T47D (cell line): ENCODE results near the gene CACNG7.

ENCODE experiments used
- DNase-seq, 2 experiments: peaks; one replicate each; pipeline versions ENCODE4 v3.0.0 to v3.0.0-alpha.2; 2011 to 2012; ENCODE audit warnings: low read depth in 1 of 2, low spot score in 1 of 2
- JUND ChIP-seq: IDR thresholded peaks from 2 replicates; pipeline ENCODE4 v1.6.1; 2012; ENCODE audit warnings: low read depth
- in situ Hi-C: cut with HindIII; loops from 2 replicates; pipeline ENCODE4 v1.10.0; 2016; ENCODE audit warnings: low sequenced_read_pairs, low pct_unique_long_range_greater_than_20kb

Gene CACNG7

DNA sequence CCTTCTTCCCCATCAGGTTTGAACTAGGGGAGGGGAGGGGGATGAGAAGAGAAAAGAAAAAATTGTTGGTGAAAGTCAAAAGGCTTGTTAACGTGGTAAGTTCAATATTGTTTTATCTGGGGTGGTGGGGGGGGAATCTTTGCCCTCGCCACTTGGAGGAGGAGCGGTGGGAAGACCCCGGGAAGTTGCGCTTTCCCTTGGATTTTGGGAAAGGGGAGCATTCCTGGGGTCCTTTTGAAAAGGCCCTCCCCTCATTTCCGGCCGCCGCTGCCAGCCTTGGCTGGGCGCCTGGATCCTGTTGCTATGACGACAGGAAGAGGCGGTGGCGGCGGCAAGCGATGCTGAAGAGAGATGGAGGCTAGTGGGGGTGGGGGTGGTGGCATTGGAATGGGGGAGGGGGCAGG lies 49.1 kb downstream of the CACNG7 start:
- no peak for DNase-seq
- in situ Hi-C loops: no loop called here
- TF ChIP-seq JUND: no peak

GRCh38 chr19:53958823-53959757 lies 50.0 kb downstream of the CACNG7 start:
- no peak for TF ChIP-seq JUND
- in situ Hi-C loops: no loop called here
- no peak for DNase-seq

DNA sequence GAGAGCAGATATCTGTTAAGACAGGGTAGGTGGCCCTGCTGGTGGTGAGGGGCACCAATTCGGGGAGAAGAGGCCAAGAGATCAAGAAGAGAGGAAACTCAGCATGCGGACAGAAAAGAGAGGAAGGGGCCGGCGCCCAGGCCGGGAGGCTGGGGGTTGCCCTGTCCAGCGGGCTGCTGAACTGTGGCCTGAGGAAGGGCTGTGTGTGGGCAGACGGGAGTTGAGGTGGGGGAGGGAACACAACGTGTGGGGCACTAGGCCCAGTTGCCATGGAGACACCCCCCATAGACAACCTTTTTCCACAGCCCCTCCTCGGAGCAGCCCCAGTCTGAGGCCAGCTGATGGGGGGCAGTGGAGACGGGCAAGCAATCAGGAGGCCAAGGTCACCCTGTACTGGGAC lies 51.1 kb downstream of the CACNG7 start:
- DNase-seq: no peak
- in situ Hi-C loops: no loop called here
- no peak for TF ChIP-seq JUND

- TF ChIP-seq JUND: no peak
- in situ Hi-C loops: no loop called here
- DNase-seq: no peak
These were observed 51.8 kb downstream of the CACNG7 start for GRCh38 chr19:53960886-53961285.

DNA sequence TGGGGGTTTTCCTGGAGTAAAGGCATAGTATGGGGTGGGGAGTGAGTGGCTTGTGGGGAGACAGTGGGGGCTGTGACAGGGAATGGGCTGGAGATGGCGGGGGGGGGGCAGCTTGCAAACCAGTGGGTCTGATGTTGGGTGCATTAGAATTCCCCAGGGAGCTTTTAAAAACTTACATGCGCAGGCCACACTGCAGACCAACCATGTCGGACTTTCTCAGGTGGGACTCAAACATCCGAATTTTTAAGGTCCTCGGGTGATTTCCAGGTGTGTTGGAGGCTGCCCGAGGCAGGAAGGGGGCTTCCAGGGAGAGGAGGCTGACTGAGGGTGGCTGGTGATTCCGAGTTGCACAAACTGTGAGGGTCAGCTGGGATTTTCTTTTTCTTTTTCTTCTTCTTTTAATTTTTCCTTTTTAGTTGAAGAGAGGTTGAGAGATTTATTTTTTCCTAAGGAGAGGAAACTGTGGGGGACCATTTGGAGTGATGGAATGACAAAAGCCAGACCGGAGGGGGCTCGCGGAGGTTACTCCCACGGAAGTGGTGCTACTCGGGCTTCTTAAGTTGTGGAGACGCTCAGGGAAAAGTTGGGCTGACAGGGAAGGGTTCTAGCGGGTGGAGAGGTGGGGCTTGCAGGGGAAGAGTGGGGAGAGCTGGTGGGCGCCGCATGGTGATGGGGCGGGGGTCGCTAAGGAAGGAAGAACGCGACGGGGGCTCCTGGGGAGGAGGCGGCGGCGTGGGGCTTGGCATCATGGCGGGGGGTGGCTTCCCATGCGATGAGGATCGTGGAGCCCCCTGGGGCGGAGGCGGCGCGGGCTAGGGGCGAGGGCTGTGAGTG lies 52.7 kb downstream of the CACNG7 start:
- no peak for DNase-seq
- TF ChIP-seq JUND: no peak

GRCh38 chr19:53962887-53963431 lies 53.9 kb downstream of the CACNG7 start, which contains the start of gene CACNG8:
Gene CACNG8 (plus strand): TSS chr19:53962937.
- no peak for TF ChIP-seq JUND
- in situ Hi-C loops: no loop called here
- no peak for DNase-seq

More for the DNA sequence above, 52.7 kb downstream of the CACNG7 start:
- in situ Hi-C loops: no loop called here

DNA sequence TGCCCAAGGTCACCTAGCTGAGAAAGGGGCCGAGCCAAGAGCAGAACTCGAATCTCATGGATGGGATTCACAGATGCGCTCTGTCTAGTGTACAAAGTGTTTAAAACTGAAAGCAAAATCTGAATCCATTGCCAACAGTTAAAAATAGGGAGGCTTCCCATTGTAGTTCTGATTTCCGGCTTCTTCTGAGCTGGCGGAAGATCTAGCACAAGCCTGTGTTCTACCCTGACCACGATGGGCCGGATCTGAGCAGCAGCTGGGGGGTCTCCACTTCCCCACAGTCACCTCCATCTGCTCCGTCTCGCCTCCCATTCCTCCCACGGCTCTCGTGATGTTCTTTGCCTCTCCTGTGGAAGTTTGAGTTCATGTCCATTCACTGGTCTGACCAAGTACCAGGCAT lies 56.0 kb downstream of the CACNG7 start:
- in situ Hi-C loops: no loop called here
- no peak for TF ChIP-seq JUND
- DNase-seq: no peak

DNA sequence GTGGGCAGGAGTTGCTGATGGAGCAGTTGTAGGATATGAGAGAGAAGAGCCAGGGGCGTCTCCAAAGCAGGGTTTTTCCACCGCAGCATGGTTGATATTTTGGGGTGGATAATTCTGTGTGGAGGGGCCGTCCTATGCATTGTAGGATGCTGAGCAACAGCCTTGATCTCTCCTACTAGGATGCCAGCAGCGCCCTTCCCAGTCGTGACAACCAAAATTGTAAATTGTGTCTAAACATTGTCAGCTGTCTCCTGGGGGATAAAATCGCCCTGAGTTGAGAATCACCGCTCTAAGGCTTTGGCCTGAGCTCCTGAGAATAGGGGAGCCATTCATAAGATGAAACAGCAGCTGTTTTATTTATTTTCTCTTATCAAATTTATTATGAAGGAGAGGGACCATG lies 57.9 kb downstream of the CACNG7 start:
- in situ Hi-C loops: no loop called here
- TF ChIP-seq JUND: no peak
- DNase-seq: no peak

DNA sequence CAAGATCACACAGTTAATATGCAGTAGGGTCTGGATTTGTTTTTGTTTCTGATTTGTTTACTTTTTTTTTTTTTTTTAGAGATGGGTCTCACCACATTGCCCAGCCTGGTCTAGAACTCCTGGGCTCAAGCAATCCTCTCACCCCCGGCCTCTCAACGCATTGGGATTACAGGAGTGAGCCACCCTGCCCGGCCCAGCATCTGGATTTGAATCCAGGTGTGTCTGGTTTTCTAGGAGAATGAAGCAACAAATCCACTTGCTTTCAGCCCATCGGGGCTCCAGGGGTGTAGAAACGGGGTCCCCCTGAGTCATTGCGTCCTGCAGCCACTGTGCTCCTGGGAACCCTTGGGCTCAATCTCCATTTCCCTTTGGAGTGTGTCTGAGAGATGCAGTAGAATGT lies 60.3 kb downstream of the CACNG7 start:
- in situ Hi-C loops: no loop called here
- no peak for TF ChIP-seq JUND
- no peak for DNase-seq

- no peak for DNase-seq
- in situ Hi-C loops: no loop called here
- no peak for TF ChIP-seq JUND
These were observed 62.6 kb downstream of the CACNG7 start for GRCh38 chr19:53971673-53972072.

DNA sequence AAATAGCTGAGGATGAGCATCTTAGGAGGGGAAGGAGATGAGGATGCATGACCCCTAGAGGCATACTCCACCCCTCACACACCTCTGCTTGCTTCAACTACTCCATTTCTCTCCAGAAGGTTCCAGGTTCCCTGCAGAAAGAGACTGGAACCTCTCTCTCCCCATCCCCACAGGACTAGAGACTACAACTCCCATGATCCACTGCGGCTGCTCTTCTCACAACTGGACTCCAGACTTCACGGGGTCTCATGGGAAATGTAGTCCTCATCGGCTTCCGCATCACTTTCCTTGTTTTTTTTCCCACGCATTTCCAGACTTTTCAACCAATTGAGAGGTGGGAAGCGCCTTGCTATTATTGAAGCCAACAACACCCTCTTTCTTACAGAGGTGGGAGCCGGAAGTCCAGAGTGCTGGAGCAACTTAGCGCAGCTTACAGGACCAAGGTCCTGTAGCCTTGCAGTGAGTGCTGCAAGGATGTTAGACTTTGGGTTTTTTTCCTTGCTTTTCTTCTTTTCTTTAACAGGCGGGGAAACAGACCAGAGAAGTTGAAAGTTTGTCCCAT lies 68.4 kb downstream of the CACNG7 start:
- no peak for TF ChIP-seq JUND
- DNase-seq: peak; percentile 44 to 84
- in situ Hi-C loops: no loop called here

DNA sequence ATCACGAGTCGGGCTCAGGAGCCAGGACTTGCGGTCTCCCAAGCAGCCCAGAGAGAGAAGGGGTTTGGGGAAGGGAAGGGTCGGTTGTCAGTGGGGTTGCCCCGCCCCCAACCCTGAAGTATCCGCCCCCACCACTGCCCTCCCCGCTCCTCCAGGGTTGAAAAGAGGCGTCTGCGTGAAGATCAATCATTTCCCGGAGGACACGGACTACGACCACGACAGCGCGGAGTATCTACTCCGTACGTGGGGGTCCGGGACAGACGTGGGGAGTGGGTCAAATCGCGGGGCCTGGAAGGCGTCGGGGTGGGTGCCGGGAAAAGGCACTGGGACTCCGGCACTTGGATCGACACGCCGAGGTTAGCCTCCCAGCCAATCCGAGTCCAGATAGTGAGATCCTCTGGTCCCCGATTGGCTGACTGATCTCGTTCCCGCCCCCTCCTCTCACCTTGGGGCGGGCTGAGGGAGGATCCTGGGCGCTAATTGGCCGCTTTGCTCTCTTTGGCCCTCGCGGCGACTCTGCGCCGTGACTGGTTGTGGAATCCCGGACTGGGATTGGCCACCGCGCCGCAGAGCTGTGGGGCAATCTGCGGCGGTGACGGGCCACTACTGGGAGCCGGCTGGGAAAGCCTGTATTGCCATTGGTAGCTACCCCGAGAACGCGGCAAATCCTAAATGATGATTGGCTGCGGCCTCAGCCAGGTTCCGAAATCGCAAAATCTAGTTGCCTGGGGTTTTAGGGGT lies 69.1 kb downstream of the CACNG7 start:
- in situ Hi-C loops: no loop called here
- TF ChIP-seq JUND: no peak
- DNase-seq: peak in 1 of 2 experiments; percentile 40
